ENCODE measurements around the gene PLVAP.

PLVAP gene

DNA sequence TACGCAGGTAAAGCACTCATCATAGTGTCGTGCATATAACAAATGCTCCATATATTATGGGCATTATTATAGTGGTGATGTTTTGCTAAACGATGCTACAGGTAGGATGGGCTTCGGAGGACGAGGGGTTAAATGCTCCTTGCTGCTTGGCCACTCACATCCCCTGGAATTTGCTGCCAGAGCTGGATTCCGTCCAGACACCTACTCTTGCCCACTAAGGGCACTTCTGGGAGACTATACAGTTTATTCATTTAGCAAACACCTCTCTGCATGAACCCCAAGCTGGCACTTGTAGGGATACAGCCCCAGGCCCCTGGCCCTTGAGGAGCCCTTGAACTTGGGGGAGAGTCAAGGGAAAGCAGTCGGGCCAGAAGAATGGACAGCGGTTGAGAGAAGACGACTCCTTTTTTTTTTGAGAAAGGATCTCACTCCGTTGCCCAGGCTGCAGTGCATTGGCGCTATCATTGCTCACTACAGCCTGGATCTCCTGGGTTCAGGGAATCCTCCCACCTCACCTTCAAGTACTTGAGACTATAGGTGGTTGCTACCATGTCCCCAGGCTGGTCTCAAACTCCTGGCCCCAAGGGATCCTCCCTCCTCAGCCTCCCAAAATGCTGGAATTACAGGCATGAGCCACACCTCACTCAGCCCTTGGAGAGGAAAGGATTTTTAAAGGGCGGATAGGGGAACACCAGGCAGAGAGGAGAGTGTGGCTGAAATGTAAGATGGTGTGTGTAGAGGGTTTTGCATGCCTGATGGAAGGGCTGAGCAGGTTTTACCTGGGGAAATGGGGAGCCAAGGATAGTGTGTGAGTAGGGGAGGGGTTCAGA lies 72.5 kb downstream of the PLVAP start:
- FAIRE-seq (no peak), DNase-seq (ENCODE audit: insufficient read length, low spot score) (no peak)

- DNase-seq (ENCODE audit: insufficient read length, low spot score) = no peak
- no peak for FAIRE-seq
Observed at GRCh38 chr19:17303940-17304267, 73.2 kb downstream of the PLVAP start.

DNA sequence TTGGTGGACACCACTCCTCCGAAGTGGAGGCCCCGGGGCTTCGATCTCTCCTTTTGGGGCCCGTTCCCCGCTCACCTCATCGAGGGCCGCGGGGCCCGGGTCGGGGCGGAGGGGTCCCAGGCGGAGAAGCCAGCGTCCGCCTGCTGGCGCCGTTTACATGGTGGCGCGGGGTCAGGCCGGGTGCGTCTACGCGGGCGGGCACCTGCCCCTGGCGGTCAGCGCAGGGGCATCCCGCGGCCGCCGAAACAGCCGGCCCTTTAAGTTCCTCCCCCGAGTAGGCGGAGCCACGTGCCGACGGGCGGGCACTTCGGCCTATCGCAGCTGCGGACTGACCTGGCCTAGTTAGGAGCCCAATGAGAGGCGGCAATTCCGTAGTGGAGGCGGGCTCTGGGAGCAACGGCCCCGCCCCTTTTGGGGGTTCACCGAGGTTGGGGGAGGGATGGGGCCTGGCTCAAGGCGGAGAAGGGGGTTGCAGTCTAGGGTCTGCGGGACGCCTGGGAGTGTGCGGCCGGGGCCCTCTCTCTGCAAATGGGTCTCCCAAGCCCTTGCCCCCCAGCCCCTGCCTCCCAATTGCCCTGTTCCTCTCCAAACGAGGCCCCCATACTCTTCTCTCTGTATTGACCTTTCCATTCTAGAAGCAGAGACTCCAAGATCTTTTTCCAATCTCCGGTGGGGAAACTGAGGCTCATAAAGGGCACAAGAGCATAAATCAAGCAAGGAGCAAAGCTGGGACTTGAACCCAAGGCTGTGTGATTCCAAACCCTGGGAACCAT lies 73.8 kb downstream of the PLVAP start, which contains the start of gene ABHD8:
ABHD8 (minus strand) TSS at position 259 of the 773 bp plus-strand sequence. CDS start 1,809 bp downstream, outside the sequence.
- FAIRE-seq = peak; percentile 95
- peak; percentile 97 for DNase-seq (ENCODE audit: insufficient read length, low spot score)

DNA sequence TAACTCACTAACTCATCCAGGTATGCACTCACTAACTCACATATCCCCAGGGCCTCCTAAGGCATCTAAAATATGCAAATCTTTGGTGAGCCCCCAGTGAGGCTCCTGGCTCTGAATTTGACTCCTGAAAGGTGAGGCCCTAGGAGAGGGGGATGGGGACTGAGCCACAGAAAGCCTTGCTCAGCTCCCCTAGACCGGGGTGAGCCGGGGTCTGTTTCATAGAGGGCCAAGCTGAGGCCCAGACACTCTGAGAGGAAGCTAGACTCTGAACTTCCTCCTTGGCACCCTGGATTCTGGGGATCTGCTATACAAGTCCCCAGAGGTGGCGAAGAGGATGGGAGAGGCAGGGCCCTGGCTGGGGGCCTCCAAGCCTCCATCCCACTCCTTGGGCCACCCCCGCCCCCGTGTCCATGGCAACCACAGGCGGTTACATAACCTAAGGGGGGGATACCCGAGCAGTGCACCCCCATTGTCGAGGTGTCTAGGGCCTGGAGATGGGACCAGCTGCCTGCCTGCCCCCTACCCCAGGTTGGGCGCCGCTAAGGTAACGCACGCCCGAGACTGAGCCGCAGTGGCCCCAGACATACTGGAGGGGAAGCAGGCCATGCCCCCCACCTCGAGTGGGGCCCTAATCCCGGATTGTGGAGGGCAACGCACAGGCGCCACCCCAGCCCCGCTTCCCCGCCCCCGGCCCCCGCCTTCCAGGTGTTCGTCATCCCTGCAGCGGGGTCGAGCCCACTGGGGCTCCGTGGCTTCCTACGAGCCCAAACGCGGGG lies 74.6 kb downstream of the PLVAP start:
- FAIRE-seq (no peak), DNase-seq (ENCODE audit: insufficient read length, low spot score) (no peak)
